GM12878 (cell line): ENCODE data around the gene CRYBG3. TPM values are rescaled to one million over a fixed set of nuclear protein-coding genes. Genes with fewer than 3 reads are reported as not detected.

Source experiments
- ATAC-seq: fragments of 200-7000 bp; cut with Tn5 transposase; 3 replicates; pipeline ENCODE4 v1.9.1; 2020; ENCODE audit warnings: mild to moderate bottlenecking, moderate library complexity
- BruUV-seq: library from RNA; stranded (reverse); fragments of 400-500 nt; replicated peaks from 2 replicates; lab custom pipeline; 2021; lab: Mats Ljungman, UMichigan
- CTCF ChIA-PET: fragments of 300-600 bp; sonication (Branson Sonifier 250); formaldehyde crosslinking; extraction: SDS; loops from one replicate; lab custom pipeline; 2021; ENCODE audit warnings: inconsistent platforms; lab: Yijun Ruan, JAX
- POLR2A ChIA-PET: fragments of 350-600 bp; formaldehyde crosslinking; extraction: SDS; loops from one replicate; lab custom pipeline; 2021; ENCODE audit warnings: inconsistent platforms; lab: Charles Lee
- RAD21 ChIA-PET: fragments of 300-600 bp; sonication (Branson Sonifier 250); formaldehyde crosslinking; loops from one replicate; lab custom pipeline; 2023; ENCODE audit warnings: antibody characterized with exemption; ENCODE audit not compliant: unreplicated experiment; lab: Charles Lee
- SMC1A ChIA-PET: fragments of 300-600 bp; sonication (Branson Sonifier 250); formaldehyde crosslinking; loops from one replicate; lab custom pipeline; 2023; ENCODE audit not compliant: unreplicated experiment, uncharacterized antibody; lab: Charles Lee
- DNase-seq: peaks from one replicate; pipeline ENCODE4 v3.0.0-alpha.2; 2011; ENCODE audit warnings: low read depth, low spot score
- FAIRE-seq: peaks from 3 replicates; lab custom pipeline; 2011; peaks lifted over from hg19 to GRCh38; lab: Jason Lieb, UNC
- H2AFZ ChIP-seq: 2 replicates; pipeline ENCODE4 v1.6.0; 2011; ENCODE audit warnings: low read depth, low read length, control low read depth; ENCODE audit not compliant: control insufficient read depth
- H3K27ac ChIP-seq: 2 replicates; pipeline ENCODE4 v1.5.1; 2011; ENCODE audit warnings: control low read depth; ENCODE audit not compliant: control insufficient read depth, insufficient read depth
- H3K27me3 ChIP-seq, 2 experiments: replicated peaks in 1 of 2; 2 replicates each; pipeline versions ENCODE4 v1.6.0 to v1.6.1; 2011; ENCODE audit warnings: low read length in 1 of 2; ENCODE audit not compliant: control insufficient read depth in 2 of 2, insufficient read depth in 2 of 2
- H3K36me3 ChIP-seq, 2 experiments: 2 replicates each; pipeline ENCODE4 v1.5.1; 2011; ENCODE audit warnings: low read length in 1 of 2; ENCODE audit not compliant: control insufficient read depth in 2 of 2, insufficient read depth in 2 of 2
- H3K4me1 ChIP-seq: 2 replicates; pipeline ENCODE4 v1.6.1; 2011; ENCODE audit warnings: mild to moderate bottlenecking, low read length, moderate library complexity, mixed read lengths; ENCODE audit not compliant: control insufficient read depth, insufficient read depth
- H3K4me2 ChIP-seq: 2 replicates; pipeline ENCODE4 v1.6.0; 2011; ENCODE audit warnings: control low read depth; ENCODE audit not compliant: control insufficient read depth, insufficient read depth
- H3K4me3 ChIP-seq: fragments of 200-600 bp; sonication (generic); 2 replicates; pipeline ENCODE4 v1.5.1; 2016
- H3K79me2 ChIP-seq: 2 replicates; pipeline ENCODE4 v1.6.0; 2011; ENCODE audit warnings: low read length; ENCODE audit not compliant: control insufficient read depth, insufficient read depth
- H3K9ac ChIP-seq: 2 replicates; pipeline ENCODE4 v1.8.0; 2011; ENCODE audit warnings: low read length, control low read depth, mixed read lengths; ENCODE audit not compliant: control insufficient read depth, insufficient read depth
- H3K9me3 ChIP-seq: replicated peaks from 3 replicates; pipeline ENCODE4 v1.5.1; 2011; ENCODE audit warnings: mild to moderate bottlenecking, low read length; ENCODE audit not compliant: control insufficient read depth, insufficient read depth
- H4K20me1 ChIP-seq: 2 replicates; pipeline ENCODE4 v1.6.0; 2011; ENCODE audit not compliant: control insufficient read depth, insufficient read depth
- CHD4 ChIP-seq: fragments of 200-600 bp; sonication (generic); IDR thresholded peaks from 2 replicates; pipeline ENCODE4 v1.6.1; 2016; ENCODE audit warnings: mild to moderate bottlenecking
- EGR1 ChIP-seq, 2 experiments: IDR thresholded peaks; 1 replicate in 1 of 2; 2 replicates in 1 of 2; pipeline ENCODE4 v1.6.1; 2011 to 2012; ENCODE audit warnings: low read depth in 2 of 2, low read length in 2 of 2, borderline replicate concordance in 1 of 2, mild to moderate bottlenecking in 1 of 2, moderate library complexity in 1 of 2
- KLF5 ChIP-seq: fragments of 450-650 bp; IDR thresholded peaks from 2 replicates; pipeline ENCODE4 v1.6.1; 2014; ENCODE audit warnings: mild to moderate bottlenecking; ENCODE audit not compliant: partially characterized antibody
- MTA3 ChIP-seq: IDR thresholded peaks from 2 replicates; pipeline ENCODE4 v1.6.1; 2012; ENCODE audit warnings: low read length, inconsistent platforms, borderline replicate concordance
- POLR2A ChIP-seq: IDR thresholded peaks from 2 replicates; pipeline ENCODE4 v1.6.1; 2011; ENCODE audit warnings: low read depth, mild to moderate bottlenecking, low read length
- WGBS: methylation state at CpG from one replicate; pipeline ENCODE4 v1.1.6; 2016; ENCODE audit warnings: low lambda C conversion rate; ENCODE audit not compliant: insufficient replicate concordance, insufficient coverage; ENCODE audit errors: missing lambda C conversion rate; 5-methylcytosine and 5-hydroxymethylcytosine counted together
- in situ Hi-C: fragments of 300-500 bp; cut with MboI; formaldehyde crosslinking; loops from 9 replicates; pipeline ENCODE4 v1.14.3; 2018; ENCODE audit warnings: mixed read lengths
- intact Hi-C: fragments of 100-400 bp; cut with micrococcal nuclease; formaldehyde crosslinking; loops from one replicate; pipeline ENCODE4 v1.14.2; 2022; ENCODE audit not compliant: unreplicated experiment
- polyA plus RNA-seq, 11 experiments: library from polyadenylated mRNA; depleted of rRNA in 4 of 11; unstranded in 6 of 11; stranded (reverse) in 5 of 11; fragments of >200 nt; fragmentation: Nextera tagmentation in 4 of 11; fragmentation: Illumina TruSeq in 1 of 11; extraction: Ambion mirVana in 4 of 11; extraction: Trizol in 1 of 11; gene quantifications; 1 replicate in 1 of 11; 2 replicates in 10 of 11; pipeline versions ENCODE4 v1.2.1 to v1.2.3, GENCODE V29; 2011 to 2016; ENCODE audit warnings: inconsistent platforms in 2 of 11, missing spikeins in 2 of 11, low read depth in 1 of 11
- total RNA-seq, 4 experiments: library from RNA; depleted of rRNA in 3 of 4; stranded (reverse); fragments of >200 nt in 3 of 4; fragmentation: Illumina TruSeq in 1 of 4; extraction: Trizol in 1 of 4; gene quantifications; 2 replicates each; pipeline versions ENCODE4 v1.2.1 to v1.2.3, GENCODE V29; 2013 to 2021
- TF ChIP-seq, protein P1 (sequence below): IDR thresholded peaks from 2 replicates; pipeline ENCODE4 v1.6.1; 2011; ENCODE audit warnings: borderline replicate concordance, low read depth, mild to moderate bottlenecking, moderate library complexity, mixed read lengths, low read length; ENCODE audit not compliant: insufficient read depth; ENCODE audit errors: extremely low read length
- TF ChIP-seq, protein P2 (sequence below): fragments of 450-650 bp; formaldehyde crosslinking; IDR thresholded peaks from 2 replicates; pipeline ENCODE4 v1.4.0; 2020; ENCODE audit warnings: mild to moderate bottlenecking, moderate library complexity
- TF ChIP-seq, protein P3 (sequence below): fragments of 450-650 bp; IDR thresholded peaks from 2 replicates; pipeline ENCODE4 v1.6.1; 2016; ENCODE audit warnings: mild to moderate bottlenecking
- TF ChIP-seq, protein P4 (sequence below): fragments of 450-650 bp; IDR thresholded peaks from 2 replicates; pipeline ENCODE4 v1.6.1; 2017; ENCODE audit warnings: mild to moderate bottlenecking, moderate library complexity

CRYBG3 gene
- total and polyA plus RNA-seq, 10 of the 15 experiments (the other 5 are each of a cell fraction or from before 2014, with no cell fraction given): 0.11 to 5.4 (median 1.6) TPM

DNA sequence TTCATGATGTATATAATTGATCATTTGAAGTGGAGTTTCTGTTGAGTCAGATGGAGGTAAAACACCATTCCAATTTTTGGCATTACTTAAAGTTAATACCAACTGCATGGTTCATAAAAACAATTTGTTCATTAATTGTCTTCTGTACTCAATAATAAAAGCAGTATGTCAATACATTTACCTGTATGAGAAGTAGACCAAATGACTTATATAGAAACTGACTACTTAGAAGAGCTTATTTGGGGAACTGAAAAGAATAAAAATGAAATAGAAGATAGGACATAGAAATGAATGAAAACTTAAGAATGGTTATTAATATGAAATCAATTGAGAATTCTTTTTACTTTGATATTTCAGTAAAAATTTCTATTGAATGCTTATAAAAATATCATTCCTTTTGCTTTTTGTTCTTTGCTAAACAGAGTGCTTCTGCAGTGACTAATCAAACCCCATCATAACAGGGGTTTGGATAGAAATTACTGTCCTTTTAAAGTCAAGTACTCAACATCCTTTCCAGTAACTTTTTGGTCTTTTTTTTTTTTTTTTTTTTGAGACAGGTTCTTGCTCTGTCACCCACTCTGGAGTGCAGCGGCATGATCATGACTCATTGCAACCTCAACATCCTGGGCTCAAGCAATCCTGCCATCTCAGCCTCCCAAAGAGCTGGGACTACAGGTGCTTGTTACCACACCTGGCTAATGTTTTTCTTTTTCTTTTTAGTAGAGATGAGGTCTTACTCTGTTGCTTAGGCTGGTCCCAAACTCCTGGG is 6.5 kb upstream of the CRYBG3 start:
- Histone ChIP-seq H3K27me3 (no peaks in the 10 kb centered on the region), H3K9ac (no peak overlapping the region), H3K27ac (no peak overlapping the region), H4K20me1 (no peaks in the 10 kb centered on the region), H2AFZ (no peak overlapping the region)
- CTCF ChIA-PET: interaction anchor here (1.5 kb wide), 1 partner anchor 19 kb away, joined by 3 read pairs; no protein-coding TSS in a partner anchor
- SMC1A ChIA-PET: interaction anchor here (0.6 to 1.3 kb wide), 2 partner anchors 208 to 511 kb away, joined by 3 read pairs; no protein-coding TSS in a partner anchor
- no CpG with 5 or more reads among the region's 1 CpG for WGBS
- in situ Hi-C loops: no loop called here
- RAD21 ChIA-PET: no interaction called here
- intact Hi-C loops: no loop called here
- TF ChIP-seq, protein P1, sequence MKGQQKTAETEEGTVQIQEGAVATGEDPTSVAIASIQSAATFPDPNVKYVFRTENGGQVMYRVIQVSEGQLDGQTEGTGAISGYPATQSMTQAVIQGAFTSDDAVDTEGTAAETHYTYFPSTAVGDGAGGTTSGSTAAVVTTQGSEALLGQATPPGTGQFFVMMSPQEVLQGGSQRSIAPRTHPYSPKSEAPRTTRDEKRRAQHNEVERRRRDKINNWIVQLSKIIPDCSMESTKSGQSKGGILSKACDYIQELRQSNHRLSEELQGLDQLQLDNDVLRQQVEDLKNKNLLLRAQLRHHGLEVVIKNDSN: no peak
- TF ChIP-seq, protein P2, sequence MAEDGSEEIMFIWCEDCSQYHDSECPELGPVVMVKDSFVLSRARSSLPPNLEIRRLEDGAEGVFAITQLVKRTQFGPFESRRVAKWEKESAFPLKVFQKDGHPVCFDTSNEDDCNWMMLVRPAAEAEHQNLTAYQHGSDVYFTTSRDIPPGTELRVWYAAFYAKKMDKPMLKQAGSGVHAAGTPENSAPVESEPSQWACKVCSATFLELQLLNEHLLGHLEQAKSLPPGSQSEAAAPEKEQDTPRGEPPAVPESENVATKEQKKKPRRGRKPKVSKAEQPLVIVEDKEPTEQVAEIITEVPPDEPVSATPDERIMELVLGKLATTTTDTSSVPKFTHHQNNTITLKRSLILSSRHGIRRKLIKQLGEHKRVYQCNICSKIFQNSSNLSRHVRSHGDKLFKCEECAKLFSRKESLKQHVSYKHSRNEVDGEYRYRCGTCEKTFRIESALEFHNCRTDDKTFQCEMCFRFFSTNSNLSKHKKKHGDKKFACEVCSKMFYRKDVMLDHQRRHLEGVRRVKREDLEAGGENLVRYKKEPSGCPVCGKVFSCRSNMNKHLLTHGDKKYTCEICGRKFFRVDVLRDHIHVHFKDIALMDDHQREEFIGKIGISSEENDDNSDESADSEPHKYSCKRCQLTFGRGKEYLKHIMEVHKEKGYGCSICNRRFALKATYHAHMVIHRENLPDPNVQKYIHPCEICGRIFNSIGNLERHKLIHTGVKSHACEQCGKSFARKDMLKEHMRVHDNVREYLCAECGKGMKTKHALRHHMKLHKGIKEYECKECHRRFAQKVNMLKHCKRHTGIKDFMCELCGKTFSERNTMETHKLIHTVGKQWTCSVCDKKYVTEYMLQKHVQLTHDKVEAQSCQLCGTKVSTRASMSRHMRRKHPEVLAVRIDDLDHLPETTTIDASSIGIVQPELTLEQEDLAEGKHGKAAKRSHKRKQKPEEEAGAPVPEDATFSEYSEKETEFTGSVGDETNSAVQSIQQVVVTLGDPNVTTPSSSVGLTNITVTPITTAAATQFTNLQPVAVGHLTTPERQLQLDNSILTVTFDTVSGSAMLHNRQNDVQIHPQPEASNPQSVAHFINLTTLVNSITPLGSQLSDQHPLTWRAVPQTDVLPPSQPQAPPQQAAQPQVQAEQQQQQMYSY (CRISPR knock-in tag): no peak
- TF ChIP-seq, protein P3, sequence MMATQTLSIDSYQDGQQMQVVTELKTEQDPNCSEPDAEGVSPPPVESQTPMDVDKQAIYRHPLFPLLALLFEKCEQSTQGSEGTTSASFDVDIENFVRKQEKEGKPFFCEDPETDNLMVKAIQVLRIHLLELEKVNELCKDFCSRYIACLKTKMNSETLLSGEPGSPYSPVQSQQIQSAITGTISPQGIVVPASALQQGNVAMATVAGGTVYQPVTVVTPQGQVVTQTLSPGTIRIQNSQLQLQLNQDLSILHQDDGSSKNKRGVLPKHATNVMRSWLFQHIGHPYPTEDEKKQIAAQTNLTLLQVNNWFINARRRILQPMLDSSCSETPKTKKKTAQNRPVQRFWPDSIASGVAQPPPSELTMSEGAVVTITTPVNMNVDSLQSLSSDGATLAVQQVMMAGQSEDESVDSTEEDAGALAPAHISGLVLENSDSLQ: no peak
- TF ChIP-seq MTA3 (no peak), KLF5 (no peak), POLR2A (no peak), EGR1 (IDR thresholded peaks at IDR 0.05; ENCODE audit: borderline replicate concordance in 1 of 2, low read depth in 2 of 2, low read length in 2 of 2) (no peak), CHD4 (no peak)
- TF ChIP-seq, protein P4, sequence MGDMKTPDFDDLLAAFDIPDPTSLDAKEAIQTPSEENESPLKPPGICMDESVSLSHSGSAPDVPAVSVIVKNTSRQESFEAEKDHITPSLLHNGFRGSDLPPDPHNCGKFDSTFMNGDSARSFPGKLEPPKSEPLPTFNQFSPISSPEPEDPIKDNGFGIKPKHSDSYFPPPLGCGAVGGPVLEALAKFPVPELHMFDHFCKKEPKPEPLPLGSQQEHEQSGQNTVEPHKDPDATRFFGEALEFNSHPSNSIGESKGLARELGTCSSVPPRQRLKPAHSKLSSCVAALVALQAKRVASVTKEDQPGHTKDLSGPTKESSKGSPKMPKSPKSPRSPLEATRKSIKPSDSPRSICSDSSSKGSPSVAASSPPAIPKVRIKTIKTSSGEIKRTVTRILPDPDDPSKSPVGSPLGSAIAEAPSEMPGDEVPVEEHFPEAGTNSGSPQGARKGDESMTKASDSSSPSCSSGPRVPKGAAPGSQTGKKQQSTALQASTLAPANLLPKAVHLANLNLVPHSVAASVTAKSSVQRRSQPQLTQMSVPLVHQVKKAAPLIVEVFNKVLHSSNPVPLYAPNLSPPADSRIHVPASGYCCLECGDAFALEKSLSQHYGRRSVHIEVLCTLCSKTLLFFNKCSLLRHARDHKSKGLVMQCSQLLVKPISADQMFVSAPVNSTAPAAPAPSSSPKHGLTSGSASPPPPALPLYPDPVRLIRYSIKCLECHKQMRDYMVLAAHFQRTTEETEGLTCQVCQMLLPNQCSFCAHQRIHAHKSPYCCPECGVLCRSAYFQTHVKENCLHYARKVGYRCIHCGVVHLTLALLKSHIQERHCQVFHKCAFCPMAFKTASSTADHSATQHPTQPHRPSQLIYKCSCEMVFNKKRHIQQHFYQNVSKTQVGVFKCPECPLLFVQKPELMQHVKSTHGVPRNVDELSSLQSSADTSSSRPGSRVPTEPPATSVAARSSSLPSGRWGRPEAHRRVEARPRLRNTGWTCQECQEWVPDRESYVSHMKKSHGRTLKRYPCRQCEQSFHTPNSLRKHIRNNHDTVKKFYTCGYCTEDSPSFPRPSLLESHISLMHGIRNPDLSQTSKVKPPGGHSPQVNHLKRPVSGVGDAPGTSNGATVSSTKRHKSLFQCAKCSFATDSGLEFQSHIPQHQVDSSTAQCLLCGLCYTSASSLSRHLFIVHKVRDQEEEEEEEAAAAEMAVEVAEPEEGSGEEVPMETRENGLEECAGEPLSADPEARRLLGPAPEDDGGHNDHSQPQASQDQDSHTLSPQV: no peak
- TF ChIP-seq, all 136 proteins: peak for 0
- H3K79me2 ChIP-seq: no peaks in the 10 kb centered on the region
- POLR2A ChIA-PET: no interaction called here
- ATAC-seq (peak; percentile 46), FAIRE-seq (no peak), DNase-seq (no peak)
- no peaks in the 10 kb centered on the region for H3K9me3 ChIP-seq
- H3K4me1 ChIP-seq: no peaks in the 10 kb centered on the region; the same call in 1 of the 2 replicates
- no peak overlapping the region for H3K4me3 ChIP-seq
- no peak overlapping the region for H3K4me2 ChIP-seq
- BruUV-seq: no TSS peak
- H3K36me3 ChIP-seq: no peaks in the 10 kb centered on the region
